Fibroblast of gingiva (primary cell): ENCODE measurements around the gene BARHL2.

Source experiments
- DNase-seq: peaks from one replicate; pipeline ENCODE4 v3.0.0-alpha.2; 2011; ENCODE audit warnings: low read depth

Gene BARHL2

GRCh38 chr1:90724926-90725656 is 8.0 kb upstream of the BARHL2 start:
- DNase-seq: no peak

GRCh38 chr1:90724361-90724760 is 7.3 kb upstream of the BARHL2 start:
- DNase-seq: no peak

GRCh38 chr1:90723590-90724108 is 6.5 kb upstream of the BARHL2 start:
- DNase-seq: no peak

GRCh38 chr1:90722874-90723589 is 5.9 kb upstream of the BARHL2 start:
- DNase-seq: no peak

GRCh38 chr1:90721210-90722194 is 4.4 kb upstream of the BARHL2 start:
- peak; percentile 24 for DNase-seq

- no peak for DNase-seq
Measured at GRCh38 chr1:90720145-90720636, 3.1 kb upstream of the BARHL2 start.

- no peak for DNase-seq
Measured at GRCh38 chr1:90719330-90720144, 2.4 kb upstream of the BARHL2 start.

GRCh38 chr1:90718411-90719329 is 1.6 kb upstream of the BARHL2 start:
- no peak for DNase-seq

- DNase-seq: no peak
Measured at GRCh38 chr1:90717665-90718410, 736 bp upstream of the BARHL2 start.

GRCh38 chr1:90717356-90717664 is 208 bp upstream of the BARHL2 start:
- no peak for DNase-seq

- no peak for DNase-seq
Measured at GRCh38 chr1:90716243-90716551, 905 bp downstream of the BARHL2 start.

- no peak for DNase-seq
Measured at GRCh38 chr1:90715309-90715708, 1.8 kb downstream of the BARHL2 start.

GRCh38 chr1:90714521-90714951 is 2.6 kb downstream of the BARHL2 start:
- DNase-seq: no peak

GRCh38 chr1:90713741-90714509 is 3.2 kb downstream of the BARHL2 start:
- DNase-seq: no peak

- no peak for DNase-seq
Measured at GRCh38 chr1:90712915-90713730, 4.0 kb downstream of the BARHL2 start.

GRCh38 chr1:90712153-90712856 is 4.8 kb downstream of the BARHL2 start:
- DNase-seq: no peak

GRCh38 chr1:90711696-90712095 is 5.4 kb downstream of the BARHL2 start:
- no peak for DNase-seq
